Stimulated activated CD8-positive, alpha-beta memory T cell treated with anti-CD3 and anti-CD28 coated beads, Interleukin-4, amount 100 ng/mL, for 1 hour (primary cell): ENCODE measurements around the gene LEFTY2.
"Not testable (repeated sequence)": the region's sequence is repeated elsewhere in the genome, so short reads cannot be mapped to it uniquely, and the experiment has no call there.

Experiments
- DNase-seq, 2 donors: peaks; one replicate each; pipeline ENCODE4 v3.0.0-alpha.2; 2020; ENCODE audit warnings: low read depth in 2 of 2, low spot score in 1 of 2

The LEFTY2 gene

GRCh38 chr1:225931270-225932136, 9.5 kb downstream of the LEFTY2 start:
- no peak for DNase-seq

GRCh38 chr1:225930566-225930965, 10.5 kb downstream of the LEFTY2 start:
- no peak for DNase-seq

GRCh38 chr1:225929462-225929861, 11.6 kb downstream of the LEFTY2 start:
- DNase-seq, result not testable (repeated sequence)

GRCh38 chr1:225928186-225929175, 12.5 kb downstream of the LEFTY2 start:
- DNase-seq, result no peak

- DNase-seq, result no peak
These were observed 14.4 kb downstream of the LEFTY2 start for GRCh38 chr1:225926551-225927113.

GRCh38 chr1:225923692-225924555, 17.1 kb downstream of the LEFTY2 start, which contains the start of gene PYCR2:
Gene PYCR2, minus strand, starts transcription at chr1:225924250. Its CDS starts 140 bp downstream, at chr1:225924110.
- peak; percentile 82 to 89 for DNase-seq

GRCh38 chr1:225923381-225923691, 17.7 kb downstream of the LEFTY2 start:
- no peak for DNase-seq

- no peak for DNase-seq
These were observed 19.0 kb downstream of the LEFTY2 start for GRCh38 chr1:225921734-225922709.

- no peak for DNase-seq
These were observed 21.1 kb downstream of the LEFTY2 start for GRCh38 chr1:225919906-225920305.

GRCh38 chr1:225918280-225918679, 22.7 kb downstream of the LEFTY2 start:
- no peak for DNase-seq

GRCh38 chr1:225917536-225917935, 23.5 kb downstream of the LEFTY2 start:
- no peak for DNase-seq

GRCh38 chr1:225917101-225917500, 23.9 kb downstream of the LEFTY2 start:
- no peak for DNase-seq

GRCh38 chr1:225915538-225915991, 25.5 kb downstream of the LEFTY2 start:
- DNase-seq, result no peak

- no peak for DNase-seq
These were observed 26.1 kb downstream of the LEFTY2 start for GRCh38 chr1:225914947-225915346.

GRCh38 chr1:225914391-225914790, 26.6 kb downstream of the LEFTY2 start:
- DNase-seq, result no peak

GRCh38 chr1:225911191-225912130, 29.6 kb downstream of the LEFTY2 start:
- peak; percentile 30 to 53 for DNase-seq

- DNase-seq, result no peak
These were observed 31.5 kb downstream of the LEFTY2 start for GRCh38 chr1:225909477-225909876.

- DNase-seq, result no peak
These were observed 32.2 kb downstream of the LEFTY2 start for GRCh38 chr1:225908773-225909172.
